ENCODE results near the gene CCR7.

CCR7 gene

GRCh38 chr17:40565769-40566409, 617 bp upstream of the CCR7 start:
- no peak overlapping the region for H3K4me3 Mint-ChIP-seq
- peaks cover 37% of the 10 kb centered on the region for H3K4me1 Mint-ChIP-seq
- peaks cover 20% of the 10 kb centered on the region for H3K9me3 Mint-ChIP-seq
- no peak for DNase-seq
- peaks cover 24% of the 10 kb centered on the region for H3K27me3 Mint-ChIP-seq (ENCODE audit: low read depth, poor library complexity)
- no peaks in the 10 kb centered on the region for H3K36me3 Mint-ChIP-seq (ENCODE audit: low read depth)
- no peak overlapping the region for H3K27ac Mint-ChIP-seq
- TF ChIP-seq CTCF (IDR thresholded peaks at IDR 0.05), result no peak

- H3K4me3 Mint-ChIP-seq, result no peak overlapping the region
- no peak overlapping the region for H3K27ac Mint-ChIP-seq
- no peak for TF ChIP-seq CTCF (IDR thresholded peaks at IDR 0.05)
- H3K27me3 Mint-ChIP-seq (ENCODE audit: low read depth, poor library complexity), result peaks cover 17% of the 10 kb centered on the region
- H3K9me3 Mint-ChIP-seq, result peaks cover 12% of the 10 kb centered on the region
- peaks cover 52% of the 10 kb centered on the region for H3K4me1 Mint-ChIP-seq
- DNase-seq, result no peak
- no peaks in the 10 kb centered on the region for H3K36me3 Mint-ChIP-seq (ENCODE audit: low read depth)
These were observed 933 bp downstream of the CCR7 start for GRCh38 chr17:40564195-40564882.

DNA sequence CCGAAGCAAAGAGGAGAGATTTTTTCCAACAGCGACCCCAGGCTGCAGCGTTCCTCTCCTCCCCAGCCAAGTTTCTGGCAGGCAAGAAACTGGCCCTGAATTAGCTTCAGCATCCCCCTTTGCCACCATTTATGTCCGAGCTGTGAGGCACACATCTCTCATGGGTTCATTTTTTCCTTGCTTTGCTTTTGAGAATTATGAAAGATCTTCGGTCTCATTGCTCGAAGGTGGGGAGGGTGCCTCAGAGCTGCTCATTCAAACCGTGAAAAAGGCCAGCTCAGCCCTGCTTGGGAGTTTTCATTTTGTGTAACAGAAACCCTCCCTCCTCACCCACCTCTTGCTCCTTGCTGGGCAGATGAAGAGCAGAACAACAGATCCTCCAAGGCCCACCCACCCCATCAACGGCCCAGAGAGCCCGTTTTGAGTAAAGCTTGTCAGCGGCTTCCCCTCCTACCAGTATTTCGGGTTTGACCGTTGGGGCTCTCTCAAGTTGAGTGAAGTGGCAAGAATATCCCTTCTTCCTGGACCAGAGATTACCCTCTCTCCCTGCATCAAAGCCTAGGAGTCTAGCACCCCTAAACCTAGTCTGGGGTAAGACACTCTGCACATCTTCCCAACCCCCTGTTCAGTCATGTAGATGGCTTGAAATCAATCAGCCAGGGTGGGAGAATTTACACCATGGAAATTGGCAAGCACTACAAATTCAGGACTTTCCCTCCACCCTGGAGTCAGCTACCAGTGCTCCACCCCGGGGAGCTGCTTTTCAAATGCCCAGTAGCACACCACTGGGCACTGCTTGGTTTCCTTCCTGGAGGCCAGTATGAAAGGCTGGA, 1.8 kb downstream of the CCR7 start:
- no peaks in the 10 kb centered on the region for H3K36me3 Mint-ChIP-seq (ENCODE audit: low read depth)
- no peak overlapping the region for H3K27ac Mint-ChIP-seq
- H3K4me1 Mint-ChIP-seq, result peaks cover 61% of the 10 kb centered on the region
- peaks cover 12% of the 10 kb centered on the region for H3K9me3 Mint-ChIP-seq
- H3K27me3 Mint-ChIP-seq (ENCODE audit: low read depth, poor library complexity), result peaks cover 17% of the 10 kb centered on the region
- no peak for DNase-seq
- no peak for TF ChIP-seq CTCF (IDR thresholded peaks at IDR 0.05)
- H3K4me3 Mint-ChIP-seq, result no peak overlapping the region

DNA sequence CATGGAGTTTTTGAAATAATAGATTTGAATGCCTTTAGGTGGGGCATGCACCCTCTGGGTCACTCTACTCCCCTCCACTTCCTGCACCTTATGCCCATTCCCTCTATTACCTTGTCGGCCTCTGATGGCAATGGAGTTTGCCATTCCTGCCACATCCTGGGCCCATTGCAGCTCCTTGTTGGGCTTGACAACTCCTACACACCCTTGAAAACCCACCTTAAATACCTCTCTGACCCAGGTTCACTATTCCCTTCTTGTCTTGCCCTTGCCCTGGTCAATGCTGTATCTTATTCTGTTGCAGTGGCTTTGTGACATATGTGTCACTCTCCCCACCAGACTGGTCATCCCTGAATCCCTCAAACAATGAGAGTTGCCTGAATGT, 2.4 kb downstream of the CCR7 start:
- Mint-ChIP-seq H3K9me3 (peaks cover 9% of the 10 kb centered on the region), H3K27me3 (ENCODE audit: low read depth, poor library complexity) (peaks cover 17% of the 10 kb centered on the region), H3K36me3 (ENCODE audit: low read depth) (no peaks in the 10 kb centered on the region), H3K27ac (no peak overlapping the region), H3K4me1 (peaks cover 67% of the 10 kb centered on the region), H3K4me3 (no peak overlapping the region)
- no peak for DNase-seq
- no peak for TF ChIP-seq CTCF (IDR thresholded peaks at IDR 0.05)

DNA sequence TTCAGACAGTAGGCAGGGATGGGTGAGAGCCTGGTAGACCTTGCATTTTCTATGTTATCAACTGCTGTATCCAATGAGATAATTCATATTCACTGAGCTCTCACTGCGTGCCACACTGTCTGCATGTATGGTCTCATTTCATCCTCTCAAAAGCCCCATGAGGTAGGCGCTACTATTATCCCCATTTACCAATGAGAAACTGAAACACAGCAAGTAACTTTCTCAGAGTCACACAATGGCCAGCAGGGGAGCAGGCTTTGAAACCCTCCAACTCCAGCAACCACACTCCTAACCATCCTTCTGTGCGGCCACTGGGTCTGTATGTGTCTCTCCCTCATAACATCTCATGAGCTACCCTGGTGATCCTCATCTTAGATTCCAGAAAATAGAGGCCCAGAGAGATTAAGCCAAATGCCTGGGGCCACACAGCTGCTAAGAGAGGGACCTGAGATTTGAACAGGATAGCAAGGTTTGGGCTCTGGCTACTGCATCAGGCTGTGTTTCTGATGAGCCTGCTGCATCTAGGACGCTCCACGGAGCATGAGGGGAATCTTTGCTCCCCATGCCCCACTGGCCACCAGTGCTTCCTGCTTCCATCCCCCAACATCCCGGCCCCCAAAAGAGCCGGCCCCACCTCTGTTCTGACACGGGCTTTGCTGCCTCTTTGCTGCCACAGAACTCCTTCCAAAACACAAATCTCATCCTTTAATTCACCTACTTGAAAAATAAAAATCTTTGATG, 3.2 kb downstream of the CCR7 start:
- Mint-ChIP-seq H3K36me3 (ENCODE audit: low read depth) (no peaks in the 10 kb centered on the region), H3K27me3 (ENCODE audit: low read depth, poor library complexity) (peaks cover 17% of the 10 kb centered on the region), H3K9me3 (peaks cover 2% of the 10 kb centered on the region), H3K27ac (no peak overlapping the region), H3K4me3 (no peak overlapping the region), H3K4me1 (peaks cover 75% of the 10 kb centered on the region)
- no peak for DNase-seq
- TF ChIP-seq CTCF (IDR thresholded peaks at IDR 0.05), result no peak
